Neural cell (in vitro differentiated cells): ENCODE data around the gene OR10P1.

Experiments used
- EP300 ChIP-seq: fragments of 450-650 bp; conservative IDR thresholded peaks from 2 replicates; pipeline ENCODE4 v1.6.1; 2014; ENCODE audit warnings: antibody characterized with exemption, mild to moderate bottlenecking, moderate library complexity; ENCODE audit not compliant: poor library complexity, severe bottlenecking
- EZH2 ChIP-seq: fragments of 200-600, 300-800 bp; shearing (Covaris generic), sonication (generic); IDR thresholded peaks from 2 replicates; pipeline ENCODE4 v1.6.1; 2014; ENCODE audit warnings: antibody characterized with exemption, low read length, borderline replicate concordance, mild to moderate bottlenecking; ENCODE audit not compliant: insufficient read depth, poor library complexity, severe bottlenecking
- MXI1 ChIP-seq: fragments of 450-650 bp; conservative IDR thresholded peaks from 2 replicates; pipeline ENCODE4 v1.6.1; 2014; ENCODE audit warnings: antibody characterized with exemption, mild to moderate bottlenecking; ENCODE audit not compliant: poor library complexity, severe bottlenecking
- POLR2AphosphoS5 ChIP-seq: IDR thresholded peaks from 2 replicates; pipeline ENCODE4 v1.6.1; 2012
- RAD21 ChIP-seq: fragments of 450-650 bp; conservative IDR thresholded peaks from 2 replicates; pipeline ENCODE4 v1.6.1; 2014; ENCODE audit warnings: antibody characterized with exemption, mild to moderate bottlenecking, moderate library complexity
- SMC3 ChIP-seq: fragments of 450-650 bp; conservative IDR thresholded peaks from 2 replicates; pipeline ENCODE4 v1.6.1; 2014; ENCODE audit warnings: antibody characterized with exemption, mild to moderate bottlenecking, moderate library complexity; ENCODE audit not compliant: poor library complexity
- TAF1 ChIP-seq: IDR thresholded peaks from 2 replicates; pipeline ENCODE4 v1.6.1; 2012; ENCODE audit warnings: low read depth
- TF ChIP-seq, protein P1 (sequence below): fragments of 450-650 bp; IDR thresholded peaks from 2 replicates; pipeline ENCODE4 v1.5.1; 2014; ENCODE audit warnings: antibody characterized with exemption, mild to moderate bottlenecking, moderate library complexity; ENCODE audit not compliant: poor library complexity, severe bottlenecking
- TF ChIP-seq, protein P2 (sequence below): IDR thresholded peaks from 2 replicates; pipeline ENCODE4 v1.6.1; 2012; ENCODE audit warnings: borderline replicate concordance

DNA sequence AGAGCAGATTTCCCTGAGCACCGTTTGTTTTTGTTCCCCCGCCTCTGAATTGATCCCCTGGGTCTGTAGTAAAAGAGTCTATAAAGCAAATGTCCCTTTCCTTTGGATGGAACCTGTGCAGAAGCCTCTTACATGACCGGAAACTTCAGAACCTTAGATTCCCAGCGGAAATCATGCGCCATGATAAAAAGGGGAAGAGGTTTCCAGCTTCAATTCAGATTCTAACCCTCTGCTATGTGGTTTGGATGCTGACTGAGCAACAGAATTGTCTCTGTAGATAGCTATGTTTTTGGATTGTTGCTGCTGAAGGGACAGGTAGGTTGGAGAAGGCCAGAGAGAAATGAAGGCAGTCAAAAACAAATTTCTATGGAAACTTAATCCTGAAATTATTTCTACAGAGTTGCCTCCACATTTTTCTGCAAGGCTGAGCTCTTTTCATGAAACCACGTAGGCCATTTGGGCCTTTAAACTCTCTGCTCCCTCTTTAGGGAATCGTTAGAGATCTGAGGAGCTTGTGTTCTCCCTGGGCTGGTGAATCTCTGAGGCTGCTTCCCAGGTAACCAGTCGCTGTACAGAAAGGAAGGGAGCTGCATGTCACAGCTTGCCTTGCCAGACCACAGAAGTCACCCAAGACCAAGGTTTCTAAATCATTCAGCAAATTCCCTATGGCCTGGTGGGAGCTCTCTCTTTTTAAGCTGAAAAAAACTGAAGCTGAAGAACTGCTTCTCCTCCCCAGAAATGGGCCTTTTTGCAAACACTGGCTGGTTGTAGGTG, 28.7 kb upstream of the OR10P1 start:
- TF ChIP-seq SMC3 (no peak), EZH2 (no peak), EP300 (no peak), RAD21 (no peak), POLR2AphosphoS5 (no peak), TAF1 (no peak), MXI1 (no peak)
- TF ChIP-seq, protein P1, sequence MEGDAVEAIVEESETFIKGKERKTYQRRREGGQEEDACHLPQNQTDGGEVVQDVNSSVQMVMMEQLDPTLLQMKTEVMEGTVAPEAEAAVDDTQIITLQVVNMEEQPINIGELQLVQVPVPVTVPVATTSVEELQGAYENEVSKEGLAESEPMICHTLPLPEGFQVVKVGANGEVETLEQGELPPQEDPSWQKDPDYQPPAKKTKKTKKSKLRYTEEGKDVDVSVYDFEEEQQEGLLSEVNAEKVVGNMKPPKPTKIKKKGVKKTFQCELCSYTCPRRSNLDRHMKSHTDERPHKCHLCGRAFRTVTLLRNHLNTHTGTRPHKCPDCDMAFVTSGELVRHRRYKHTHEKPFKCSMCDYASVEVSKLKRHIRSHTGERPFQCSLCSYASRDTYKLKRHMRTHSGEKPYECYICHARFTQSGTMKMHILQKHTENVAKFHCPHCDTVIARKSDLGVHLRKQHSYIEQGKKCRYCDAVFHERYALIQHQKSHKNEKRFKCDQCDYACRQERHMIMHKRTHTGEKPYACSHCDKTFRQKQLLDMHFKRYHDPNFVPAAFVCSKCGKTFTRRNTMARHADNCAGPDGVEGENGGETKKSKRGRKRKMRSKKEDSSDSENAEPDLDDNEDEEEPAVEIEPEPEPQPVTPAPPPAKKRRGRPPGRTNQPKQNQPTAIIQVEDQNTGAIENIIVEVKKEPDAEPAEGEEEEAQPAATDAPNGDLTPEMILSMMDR = no peak
- TF ChIP-seq, protein P2, sequence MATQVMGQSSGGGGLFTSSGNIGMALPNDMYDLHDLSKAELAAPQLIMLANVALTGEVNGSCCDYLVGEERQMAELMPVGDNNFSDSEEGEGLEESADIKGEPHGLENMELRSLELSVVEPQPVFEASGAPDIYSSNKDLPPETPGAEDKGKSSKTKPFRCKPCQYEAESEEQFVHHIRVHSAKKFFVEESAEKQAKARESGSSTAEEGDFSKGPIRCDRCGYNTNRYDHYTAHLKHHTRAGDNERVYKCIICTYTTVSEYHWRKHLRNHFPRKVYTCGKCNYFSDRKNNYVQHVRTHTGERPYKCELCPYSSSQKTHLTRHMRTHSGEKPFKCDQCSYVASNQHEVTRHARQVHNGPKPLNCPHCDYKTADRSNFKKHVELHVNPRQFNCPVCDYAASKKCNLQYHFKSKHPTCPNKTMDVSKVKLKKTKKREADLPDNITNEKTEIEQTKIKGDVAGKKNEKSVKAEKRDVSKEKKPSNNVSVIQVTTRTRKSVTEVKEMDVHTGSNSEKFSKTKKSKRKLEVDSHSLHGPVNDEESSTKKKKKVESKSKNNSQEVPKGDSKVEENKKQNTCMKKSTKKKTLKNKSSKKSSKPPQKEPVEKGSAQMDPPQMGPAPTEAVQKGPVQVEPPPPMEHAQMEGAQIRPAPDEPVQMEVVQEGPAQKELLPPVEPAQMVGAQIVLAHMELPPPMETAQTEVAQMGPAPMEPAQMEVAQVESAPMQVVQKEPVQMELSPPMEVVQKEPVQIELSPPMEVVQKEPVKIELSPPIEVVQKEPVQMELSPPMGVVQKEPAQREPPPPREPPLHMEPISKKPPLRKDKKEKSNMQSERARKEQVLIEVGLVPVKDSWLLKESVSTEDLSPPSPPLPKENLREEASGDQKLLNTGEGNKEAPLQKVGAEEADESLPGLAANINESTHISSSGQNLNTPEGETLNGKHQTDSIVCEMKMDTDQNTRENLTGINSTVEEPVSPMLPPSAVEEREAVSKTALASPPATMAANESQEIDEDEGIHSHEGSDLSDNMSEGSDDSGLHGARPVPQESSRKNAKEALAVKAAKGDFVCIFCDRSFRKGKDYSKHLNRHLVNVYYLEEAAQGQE = no peak
